Calu3 (cell line): ENCODE measurements around the gene TMEM120B. TPM values are rescaled to one million over a fixed set of nuclear protein-coding genes. Genes with fewer than 3 reads are reported as not detected.
"Not testable (repeated sequence)": the region's sequence is repeated elsewhere in the genome, so short reads cannot be mapped to it uniquely, and the experiment has no call there.

ENCODE experiments used
- BruUV-seq: library from RNA; stranded (reverse); fragments of 400-500 nt; replicated peaks from 2 replicates; lab custom pipeline; 2021; lab: Mats Ljungman, UMichigan
- CTCF ChIA-PET: fragments of 300-600 bp; sonication (Branson Sonifier 250); formaldehyde crosslinking; loops from one replicate; lab custom pipeline; 2022; ENCODE audit warnings: antibody characterized with exemption; lab: Charles Lee
- DNase-seq: peaks from one replicate; pipeline ENCODE4 v3.0.0; 2022
- H3K27ac Mint-ChIP-seq: one replicate; pipeline ENCODE4 v1.8.0; 2022; ENCODE audit warnings: mixed read lengths; ENCODE audit not compliant: unreplicated experiment
- H3K27me3 Mint-ChIP-seq: one replicate; pipeline ENCODE4 v1.8.0; 2022; ENCODE audit warnings: mixed read lengths; ENCODE audit not compliant: unreplicated experiment
- H3K36me3 Mint-ChIP-seq: one replicate; pipeline ENCODE4 v1.8.0; 2022; ENCODE audit warnings: mild to moderate bottlenecking, moderate library complexity, mixed read lengths; ENCODE audit not compliant: insufficient read depth, unreplicated experiment
- H3K4me1 Mint-ChIP-seq: one replicate; pipeline ENCODE4 v1.8.0; 2022; ENCODE audit warnings: mild to moderate bottlenecking, low read depth, mixed read lengths; ENCODE audit not compliant: unreplicated experiment
- H3K4me3 Mint-ChIP-seq: one replicate; pipeline ENCODE4 v1.8.0; 2022; ENCODE audit warnings: mild to moderate bottlenecking, low read depth, moderate library complexity, mixed read lengths; ENCODE audit not compliant: unreplicated experiment
- H3K9me3 Mint-ChIP-seq: one replicate; pipeline ENCODE4 v1.8.0; 2022; ENCODE audit warnings: low read depth, mixed read lengths; ENCODE audit not compliant: unreplicated experiment
- CTCF ChIP-seq: fragments of 200-600 bp; IDR thresholded peaks from one replicate; pipeline ENCODE4 v1.8.0; 2022; ENCODE audit warnings: antibody characterized with exemption; ENCODE audit not compliant: unreplicated experiment
- intact Hi-C: fragments of 100-400 bp; cut with micrococcal nuclease; formaldehyde crosslinking; loops from one replicate; pipeline ENCODE4 v1.10.0; 2022; ENCODE audit not compliant: unreplicated experiment
- total RNA-seq: library from RNA; stranded (reverse); gene quantifications from 2 replicates; pipeline ENCODE4 v1.2.3, GENCODE V29; 2022

The TMEM120B gene
- total RNA-seq, 1 experiment from 2014 or later: 23.2 TPM

GRCh38 chr12:121711361-121712189, 977 bp upstream of the TMEM120B start:
- peak; percentile 24 for DNase-seq
- Mint-ChIP-seq H3K9me3 (peaks cover 2% of the 10 kb centered on the region), H3K4me1 (peaks cover 10% of the 10 kb centered on the region), H3K27ac (peak overlapping the region; percentile 88), H3K4me3 (peak overlapping the region; percentile 90), H3K27me3 (no peaks in the 10 kb centered on the region), H3K36me3 (peaks cover 28% of the 10 kb centered on the region)
- BruUV-seq: no TSS peak
- intact Hi-C loops: no loop called here
- TF ChIP-seq CTCF: no peak
- CTCF ChIA-PET: interaction anchor here (0.6 to 1.3 kb wide), 7 partner anchors 25 to 689 kb away, joined by 3 to 6 read pairs (median 4); no protein-coding TSS in a partner anchor

- peak overlapping the region; percentile 90 for H3K4me3 Mint-ChIP-seq
- H3K4me1 Mint-ChIP-seq: peaks cover 16% of the 10 kb centered on the region
- BruUV-seq: TSS peak; percentile 91
- TF ChIP-seq CTCF: no peak
- peaks cover 2% of the 10 kb centered on the region for H3K9me3 Mint-ChIP-seq
- CTCF ChIA-PET: interaction anchor here (0.6 to 1.3 kb wide), 9 partner anchors 13 to 688 kb away, joined by 3 to 6 read pairs (median 5); no protein-coding TSS in a partner anchor
- peaks cover 28% of the 10 kb centered on the region for H3K36me3 Mint-ChIP-seq
- intact Hi-C loops: no loop called here
- no peak for DNase-seq
- no peaks in the 10 kb centered on the region for H3K27me3 Mint-ChIP-seq
- peak overlapping the region; percentile 88 for H3K27ac Mint-ChIP-seq
Measured at GRCh38 chr12:121712190-121712460, 427 bp upstream of the TMEM120B start.

GRCh38 chr12:121713257-121713777, 765 bp downstream of the TMEM120B start:
- intact Hi-C loops: no loop called here
- H3K27ac Mint-ChIP-seq: peak overlapping the region; percentile 61
- H3K9me3 Mint-ChIP-seq: peaks cover 2% of the 10 kb centered on the region
- H3K36me3 Mint-ChIP-seq: peaks cover 28% of the 10 kb centered on the region
- no peaks in the 10 kb centered on the region for H3K27me3 Mint-ChIP-seq
- H3K4me3 Mint-ChIP-seq: peak overlapping the region; percentile 90
- no TSS peak for BruUV-seq
- H3K4me1 Mint-ChIP-seq: peaks cover 17% of the 10 kb centered on the region
- CTCF ChIA-PET: interaction anchor here (0.6 to 1.3 kb wide), 5 partner anchors 27 to 86 kb away, joined by 3 to 7 read pairs (median 3); no protein-coding TSS in a partner anchor
- DNase-seq: no peak
- TF ChIP-seq CTCF: no peak

- Mint-ChIP-seq H3K27me3 (no peaks in the 10 kb centered on the region), H3K9me3 (peaks cover 2% of the 10 kb centered on the region), H3K4me1 (peaks cover 17% of the 10 kb centered on the region), H3K4me3 (peak overlapping the region; percentile 90), H3K36me3 (peaks cover 28% of the 10 kb centered on the region), H3K27ac (no peak overlapping the region)
- no peak for TF ChIP-seq CTCF
- BruUV-seq: no TSS peak
- intact Hi-C loops: no loop called here
- no peak for DNase-seq
- CTCF ChIA-PET: interaction anchor here (1.1 to 1.3 kb wide), 2 partner anchors 27 to 80 kb away, joined by 3 to 6 read pairs; no protein-coding TSS in a partner anchor
Measured at GRCh38 chr12:121713793-121714192, 1.2 kb downstream of the TMEM120B start.

- H3K27me3 Mint-ChIP-seq, DNase-seq, H3K4me3 Mint-ChIP-seq, intact Hi-C loops, H3K9me3 Mint-ChIP-seq, H3K27ac Mint-ChIP-seq: not testable (repeated sequence)
- Mint-ChIP-seq H3K4me1 (peaks cover 17% of the 10 kb centered on the region), H3K36me3 (peaks cover 25% of the 10 kb centered on the region)
- CTCF ChIA-PET: interaction anchor here (0.6 kb wide), 1 partner anchor 63 kb away, joined by 9 read pairs; no protein-coding TSS in a partner anchor
- BruUV-seq: TSS peak; percentile 14
Measured at GRCh38 chr12:121715055-121715454, 2.5 kb downstream of the TMEM120B start.
